IMR-90 (cell line): ENCODE data around the gene PHOSPHO2. TPM values are rescaled to one million over a fixed set of nuclear protein-coding genes. Genes with fewer than 3 reads are reported as not detected.

Experiments used
- ATAC-seq: fragments of 200-7000 bp; cut with Tn5 transposase; 2 replicates; pipeline ENCODE4 v1.9.1; 2020; ENCODE audit warnings: low read depth, mild to moderate bottlenecking, moderate library complexity
- BruUV-seq: library from RNA; stranded (reverse); fragments of 400-500 nt; replicated peaks from 2 replicates; lab custom pipeline; 2021; lab: Mats Ljungman, UMichigan
- CTCF ChIA-PET: fragments of 300-600 bp; formaldehyde crosslinking; extraction: SDS; loops from one replicate; lab custom pipeline; 2021; ENCODE audit warnings: antibody characterized with exemption; lab: Yijun Ruan, JAX
- POLR2A ChIA-PET: fragments of 300-600 bp; sonication (Branson Sonifier 250); formaldehyde crosslinking; loops from one replicate; lab custom pipeline; 2022; ENCODE audit warnings: antibody characterized with exemption; ENCODE audit not compliant: unreplicated experiment; lab: Charles Lee
- DNase-seq: peaks from one replicate; pipeline ENCODE4 v3.0.0; 2013
- H2AFZ ChIP-seq: replicated peaks from 2 replicates; pipeline ENCODE3; 2013; ENCODE audit warnings: low read length, mild to moderate bottlenecking; ENCODE audit not compliant: poor library complexity
- H2AK5ac ChIP-seq: 2 replicates; pipeline ENCODE4 v1.6.1; 2013; ENCODE audit warnings: low read depth, low read length, inconsistent platforms
- H2AK9ac ChIP-seq: replicated peaks from 2 replicates; pipeline ENCODE3; 2013; ENCODE audit warnings: mild to moderate bottlenecking, low read depth, low read length, moderate library complexity; ENCODE audit not compliant: poor library complexity
- H2BK120ac ChIP-seq: 2 replicates; pipeline ENCODE4 v1.6.1; 2013; ENCODE audit warnings: low read depth, low read length, inconsistent platforms
- H2BK15ac ChIP-seq: 3 replicates; pipeline ENCODE4 v1.6.1; 2013; ENCODE audit warnings: low read depth, low read length, inconsistent platforms
- H2BK20ac ChIP-seq: 2 replicates; pipeline ENCODE4 v1.6.1; 2013; ENCODE audit warnings: low read depth, mild to moderate bottlenecking, inconsistent platforms, low read length, moderate library complexity
- H2BK5ac ChIP-seq: 2 replicates; pipeline ENCODE4 v1.6.1; 2013; ENCODE audit warnings: mild to moderate bottlenecking, low read depth, low read length, inconsistent platforms; ENCODE audit not compliant: poor library complexity, severe bottlenecking
- H3K14ac ChIP-seq: replicated peaks from 2 replicates; pipeline ENCODE4 v1.6.1; 2013; ENCODE audit warnings: low read depth, low read length, inconsistent platforms
- H3K18ac ChIP-seq: 2 replicates; pipeline ENCODE4 v1.6.1; 2013; ENCODE audit warnings: low read depth, low read length, control low read depth
- H3K23ac ChIP-seq: 2 replicates; pipeline ENCODE4 v1.6.1; 2013; ENCODE audit warnings: low read depth, low read length, inconsistent platforms
- H3K27ac ChIP-seq: 2 replicates; pipeline ENCODE4 v1.5.1; 2013; ENCODE audit warnings: mild to moderate bottlenecking, control low read depth, low read length; ENCODE audit not compliant: insufficient read depth
- H3K27me3 ChIP-seq: 2 replicates; pipeline ENCODE4 v1.6.1; 2013; ENCODE audit warnings: low read length; ENCODE audit not compliant: control insufficient read depth, insufficient read depth
- H3K36me3 ChIP-seq: 2 replicates; pipeline ENCODE4 v1.6.1; 2013; ENCODE audit warnings: low read length, mixed read lengths; ENCODE audit not compliant: control insufficient read depth, insufficient read depth
- H3K4ac ChIP-seq: 2 replicates; pipeline ENCODE4 v1.6.1; 2013; ENCODE audit warnings: low read depth, low read length, inconsistent platforms
- H3K4me1 ChIP-seq: 2 replicates; pipeline ENCODE4 v1.6.1; 2013; ENCODE audit warnings: low read length, mixed read lengths; ENCODE audit not compliant: control insufficient read depth, insufficient read depth
- H3K4me2 ChIP-seq: 2 replicates; pipeline ENCODE4 v1.6.1; 2013; ENCODE audit warnings: low read depth, mild to moderate bottlenecking, control low read depth, low read length, moderate library complexity
- H3K4me3 ChIP-seq: 2 replicates; pipeline ENCODE4 v1.5.1; 2013; ENCODE audit warnings: low read depth, mild to moderate bottlenecking, control low read depth, low read length, moderate library complexity; ENCODE audit not compliant: insufficient read depth
- H3K56ac ChIP-seq: 2 replicates; pipeline ENCODE4 v1.6.1; 2013; ENCODE audit warnings: low read length, inconsistent platforms; ENCODE audit not compliant: insufficient read depth; ENCODE audit errors: extremely low read depth
- H3K79me1 ChIP-seq, 2 experiments: 2 replicates each; pipeline ENCODE4 v1.6.1; 2013; ENCODE audit warnings: low read length in 2 of 2, inconsistent platforms in 1 of 2, low read depth in 1 of 2
- H3K9ac ChIP-seq: 2 replicates; pipeline ENCODE4 v1.6.1; 2013; ENCODE audit warnings: low read depth, low read length, control low read depth
- H3K9me1 ChIP-seq: 2 replicates; pipeline ENCODE4 v1.6.1; 2013; ENCODE audit warnings: low read length, inconsistent platforms; ENCODE audit not compliant: insufficient read depth
- H3K9me3 ChIP-seq: 2 replicates; pipeline ENCODE4 v1.6.1; 2013; ENCODE audit warnings: low read length; ENCODE audit not compliant: control insufficient read depth, insufficient read depth
- H4K20me1 ChIP-seq: 2 replicates; pipeline ENCODE4 v1.6.1; 2013; ENCODE audit warnings: low read length, inconsistent platforms; ENCODE audit not compliant: insufficient read depth
- H4K5ac ChIP-seq: 2 replicates; pipeline ENCODE4 v1.6.1; 2013; ENCODE audit warnings: mild to moderate bottlenecking, low read depth, low read length, control low read depth
- H4K8ac ChIP-seq, 2 experiments: 2 replicates each; pipeline ENCODE4 v1.6.1; 2013; ENCODE audit warnings: low read depth in 2 of 2, low read length in 2 of 2, control low read depth in 1 of 2, inconsistent platforms in 1 of 2
- H4K91ac ChIP-seq: 2 replicates; pipeline ENCODE4 v1.6.1; 2013; ENCODE audit warnings: low read depth, low read length, inconsistent platforms; ENCODE audit not compliant: insufficient read depth
- BHLHE40 ChIP-seq: fragments of 150-350 bp; IDR thresholded peaks from 2 replicates; pipeline ENCODE4 v1.6.1; 2016; ENCODE audit warnings: mild to moderate bottlenecking, low read depth, low read length
- CEBPB ChIP-seq: IDR thresholded peaks from 2 replicates; pipeline ENCODE4 v1.6.1; 2012; ENCODE audit warnings: low read depth, low read length, improper control_type of control experiment
- CHD1 ChIP-seq: IDR thresholded peaks from 2 replicates; pipeline ENCODE4 v1.6.1; 2012; ENCODE audit warnings: low read depth, low read length, improper control_type of control experiment
- CTCF ChIP-seq: conservative IDR thresholded peaks from 2 replicates; pipeline ENCODE4 v1.5.1; 2012; ENCODE audit warnings: mild to moderate bottlenecking, low read depth, low read length, improper control_type of control experiment
- FOS ChIP-seq: fragments of 150-350 bp; IDR thresholded peaks from 2 replicates; pipeline ENCODE4 v1.6.1; 2016; ENCODE audit warnings: low read depth, low read length
- MAFK ChIP-seq: IDR thresholded peaks from 2 replicates; pipeline ENCODE4 v1.6.1; 2012; ENCODE audit warnings: low read depth, low read length, improper control_type of control experiment
- MAZ ChIP-seq: IDR thresholded peaks from 2 replicates; pipeline ENCODE4 v1.6.1; 2012; ENCODE audit warnings: low read depth, mild to moderate bottlenecking, low read length, improper control_type of control experiment, moderate library complexity, borderline replicate concordance
- MXI1 ChIP-seq: IDR thresholded peaks from 2 replicates; pipeline ENCODE4 v1.6.1; 2012; ENCODE audit warnings: low read depth, mild to moderate bottlenecking, low read length, moderate library complexity, borderline replicate concordance
- NFE2L2 ChIP-seq: fragments of 150-350 bp; IDR thresholded peaks from 2 replicates; pipeline ENCODE4 v1.6.1; 2016; ENCODE audit warnings: low read depth, mild to moderate bottlenecking, low read length
- POLR2A ChIP-seq: IDR thresholded peaks from 2 replicates; pipeline ENCODE4 v1.6.1; 2012; ENCODE audit warnings: mild to moderate bottlenecking, low read depth, low read length
- RAD21 ChIP-seq: IDR thresholded peaks from 2 replicates; pipeline ENCODE4 v1.6.1; 2012; ENCODE audit warnings: low read length, improper control_type of control experiment
- RCOR1 ChIP-seq: IDR thresholded peaks from 2 replicates; pipeline ENCODE4 v1.6.1; 2012; ENCODE audit warnings: mild to moderate bottlenecking, low read length, improper control_type of control experiment; ENCODE audit not compliant: insufficient replicate concordance
- RFX5 ChIP-seq: IDR thresholded peaks from 2 replicates; pipeline ENCODE4 v1.8.0; 2012; ENCODE audit warnings: low read depth, mild to moderate bottlenecking, low read length, moderate library complexity
- SMC3 ChIP-seq: fragments of 150-350 bp; IDR thresholded peaks from 2 replicates; pipeline ENCODE4 v1.6.1; 2016; ENCODE audit warnings: low read depth, mild to moderate bottlenecking, antibody characterized with exemption, low read length, moderate library complexity
- USF2 ChIP-seq: fragments of 150-350 bp; IDR thresholded peaks from 2 replicates; pipeline ENCODE4 v1.6.1; 2017; ENCODE audit warnings: mild to moderate bottlenecking, antibody characterized with exemption, low read length, low read depth
- WGBS, 2 experiments: methylation state at CpG; one replicate each; pipeline versions ENCODE4 v1.1.5 to v1.1.7; 2013; ENCODE audit warnings: missing lambda C conversion rate in 2 of 2; ENCODE audit not compliant: insufficient read length in 1 of 2; ENCODE audit errors: extremely low coverage in 2 of 2; 5-methylcytosine and 5-hydroxymethylcytosine counted together
- dilution Hi-C: fragments of 300-500 bp; cut with HindIII; formaldehyde crosslinking; loops from one replicate; pipeline ENCODE4 v1.14.3; 2018; ENCODE audit warnings: low sequenced_read_pairs; ENCODE audit not compliant: unreplicated experiment
- in situ Hi-C: fragments of 300-500 bp; cut with MboI; formaldehyde crosslinking; loops from 3 replicates; pipeline ENCODE4 v1.14.3; 2019; ENCODE audit warnings: low sequenced_read_pairs, inconsistent platforms, mixed read lengths
- intact Hi-C: fragments of 100-400 bp; cut with micrococcal nuclease; formaldehyde crosslinking; loops from 2 replicates; pipeline ENCODE4 v1.10.0; 2022
- polyA plus RNA-seq, 3 experiments: library from polyadenylated mRNA; depleted of rRNA; stranded (reverse); fragments of >200 nt; gene quantifications; 2 replicates each; pipeline ENCODE4 v1.2.3, GENCODE V29; 2012; ENCODE audit warnings: low replicate concordance in 1 of 3
- total RNA-seq: library from RNA; depleted of rRNA; stranded (reverse); fragments of >200 nt; gene quantifications from 2 replicates; pipeline ENCODE4 v1.2.3, GENCODE V29; 2012
- TF ChIP-seq, protein P1 (sequence below): fragments of 150-350 bp; IDR thresholded peaks from 2 replicates; pipeline ENCODE4 v1.6.1; 2016; ENCODE audit warnings: low read depth, mild to moderate bottlenecking, low read length, moderate library complexity, borderline replicate concordance

The PHOSPHO2 gene
- total and polyA plus RNA-seq, 2 of the 4 experiments (the other 2 are of a cell fraction): 0.48 to 0.54 TPM

DNA sequence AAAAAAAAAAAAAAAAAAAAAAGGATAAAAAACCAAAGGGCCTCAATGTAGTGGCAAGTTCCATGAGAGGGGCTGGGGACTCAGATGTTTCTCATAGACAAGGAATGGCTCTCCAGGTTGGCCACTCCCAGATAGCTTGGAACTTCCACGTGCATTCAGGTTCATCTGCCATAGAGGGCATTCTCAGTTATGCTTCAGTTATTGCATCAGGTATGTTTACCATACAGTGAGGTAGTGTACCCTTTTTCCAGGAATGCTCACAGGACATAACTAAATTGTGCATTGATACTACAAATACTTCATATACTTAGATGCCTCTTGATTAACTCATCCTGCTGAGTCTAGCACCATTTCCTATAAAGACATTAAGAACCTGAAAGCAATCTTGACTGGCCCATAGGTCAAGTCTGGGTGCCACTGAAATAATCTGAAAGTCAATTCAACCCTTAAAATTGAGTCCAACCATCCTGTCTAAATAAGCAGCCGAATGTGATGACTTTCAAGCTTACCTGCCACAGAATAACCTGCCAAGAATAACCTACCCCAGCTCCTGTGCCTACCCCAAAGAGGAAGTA lies 24.7 kb downstream of the PHOSPHO2 start:
- intact Hi-C loops (no loop called here), dilution Hi-C loops (no loop called here), in situ Hi-C loops (no loop called here)
- Histone ChIP-seq H3K4me3 (no peak overlapping the region), H3K56ac (no peak overlapping the region), H2AK5ac (no peak overlapping the region), H3K9me3 (no peaks in the 10 kb centered on the region), H3K4me2 (no peak overlapping the region), H2AFZ (no peak overlapping the region), H2BK5ac (no peak overlapping the region), H2BK20ac (no peak overlapping the region), H3K79me1 (no peaks in the 10 kb centered on the region), H2AK9ac (no peak overlapping the region), H2BK120ac (no peak overlapping the region), H3K27me3 (no peaks in the 10 kb centered on the region; the same call in 1 of the 2 replicates), H4K20me1 (no peaks in the 10 kb centered on the region), H3K36me3 (no peaks in the 10 kb centered on the region), H3K18ac (no peak overlapping the region), H3K23ac (no peak overlapping the region), H3K9ac (no peak overlapping the region), H2BK15ac (no peak overlapping the region), H3K14ac (no peak overlapping the region), H3K9me1 (peaks cover 8% of the 10 kb centered on the region; the same call in 1 of the 2 replicates), H3K4ac (no peak overlapping the region), H3K4me1 (peaks cover 15% of the 10 kb centered on the region; the same call in 1 of the 2 replicates), H4K5ac (no peak overlapping the region), H4K91ac (no peak overlapping the region), H3K27ac (no peak overlapping the region), H4K8ac (no peak overlapping the region)
- BruUV-seq: no TSS peak
- DNase-seq (no peak), ATAC-seq (no peak)
- CTCF ChIA-PET: interaction anchor here (0.7 kb wide), 1 partner anchor 1363 kb away, joined by 5 read pairs; no protein-coding TSS in a partner anchor
- POLR2A ChIA-PET: no interaction called here
- no peak for TF ChIP-seq RFX5
- no peak for TF ChIP-seq CEBPB
- no peak for TF ChIP-seq USF2
- no peak for TF ChIP-seq MXI1
- TF ChIP-seq RAD21: no peak
- TF ChIP-seq FOS: no peak
- no peak for TF ChIP-seq NFE2L2
- no peak for TF ChIP-seq CTCF
- TF ChIP-seq BHLHE40: no peak
- TF ChIP-seq SMC3: no peak
- no peak for TF ChIP-seq MAZ
- TF ChIP-seq POLR2A: no peak
- no peak for TF ChIP-seq RCOR1
- no peak for TF ChIP-seq CHD1
- no peak for TF ChIP-seq MAFK
- TF ChIP-seq, protein P1, sequence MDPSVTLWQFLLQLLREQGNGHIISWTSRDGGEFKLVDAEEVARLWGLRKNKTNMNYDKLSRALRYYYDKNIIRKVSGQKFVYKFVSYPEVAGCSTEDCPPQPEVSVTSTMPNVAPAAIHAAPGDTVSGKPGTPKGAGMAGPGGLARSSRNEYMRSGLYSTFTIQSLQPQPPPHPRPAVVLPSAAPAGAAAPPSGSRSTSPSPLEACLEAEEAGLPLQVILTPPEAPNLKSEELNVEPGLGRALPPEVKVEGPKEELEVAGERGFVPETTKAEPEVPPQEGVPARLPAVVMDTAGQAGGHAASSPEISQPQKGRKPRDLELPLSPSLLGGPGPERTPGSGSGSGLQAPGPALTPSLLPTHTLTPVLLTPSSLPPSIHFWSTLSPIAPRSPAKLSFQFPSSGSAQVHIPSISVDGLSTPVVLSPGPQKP: no peak
- 100% methylated on average over 1 of the region's 2 CpGs; no CpG with 5 or more reads in 1 of the 2 experiments for WGBS, 2 experiments
